Lung (tissue), 12 donors: ENCODE data around the gene ATP2B2. TPM values are rescaled to one million over a fixed set of nuclear protein-coding genes. Genes with fewer than 3 reads are reported as not detected.

Source experiments
- ATAC-seq: fragments of 200-7000 bp; cut with Tn5 transposase; one replicate; pipeline ENCODE4 v1.9.1; 2020; ENCODE audit warnings: moderate number of reproducible peaks; ENCODE audit not compliant: insufficient read depth, low FRiP score
- DNase-seq, 3 donors: peaks; one replicate each; pipeline ENCODE4 v3.0.0-alpha.2; 2013 to 2017
- H3K27ac ChIP-seq, 2 donors: one replicate each; pipeline ENCODE4 v1.5.1; 2013; ENCODE audit warnings: mild to moderate bottlenecking in 2 of 2, moderate library complexity in 2 of 2, control low read depth in 1 of 2, inconsistent platforms in 1 of 2, low read depth in 1 of 2, low read length in 1 of 2
- H3K27me3 ChIP-seq, 3 donors: one replicate each; pipeline ENCODE4 v1.5.1; 2013; ENCODE audit warnings: low read length in 2 of 3; ENCODE audit not compliant: control insufficient read depth in 3 of 3, insufficient read depth in 3 of 3
- H3K36me3 ChIP-seq, 4 donors: one replicate each; pipeline ENCODE4 v1.5.1; 2013; ENCODE audit warnings: low read length in 4 of 4, mild to moderate bottlenecking in 1 of 4, moderate library complexity in 1 of 4; ENCODE audit not compliant: control insufficient read depth in 4 of 4, insufficient read depth in 4 of 4
- H3K4me1 ChIP-seq, 5 donors: one replicate each; pipeline ENCODE4 v1.5.1; 2013; ENCODE audit warnings: low read length in 5 of 5, mild to moderate bottlenecking in 2 of 5, moderate library complexity in 1 of 5; ENCODE audit not compliant: control insufficient read depth in 5 of 5, insufficient read depth in 5 of 5
- H3K4me3 ChIP-seq: one replicate; pipeline ENCODE4 v1.5.1; 2013; ENCODE audit warnings: mild to moderate bottlenecking, control low read depth, moderate library complexity
- H3K9ac ChIP-seq, 2 donors: one replicate each; pipeline ENCODE4 v1.5.1; 2013; ENCODE audit warnings: low read length in 2 of 2, control low read depth in 1 of 2; ENCODE audit not compliant: insufficient read depth in 1 of 2
- H3K9me3 ChIP-seq, 4 donors: one replicate each; pipeline ENCODE4 v1.5.1; 2013; ENCODE audit warnings: low read length in 3 of 4, mild to moderate bottlenecking in 1 of 4, moderate library complexity in 1 of 4; ENCODE audit not compliant: control insufficient read depth in 4 of 4, insufficient read depth in 3 of 4
- CTCF ChIP-seq: IDR thresholded peaks from 2 replicates; pipeline ENCODE4 v1.5.1; 2012; ENCODE audit warnings: mild to moderate bottlenecking; ENCODE audit errors: control extremely low read depth, extremely low read depth
- WGBS, 2 donors: extraction: QIAGEN DNeasy Blood & Tissue Kit; methylation state at CpG; one replicate each; pipeline ENCODE4 v1.1.7; 2013; 5-methylcytosine and 5-hydroxymethylcytosine counted together
- polyA plus RNA-seq, 2 donors: library from polyadenylated mRNA; stranded (reverse); fragments of 200-250 nt; gene quantifications; one replicate each; pipeline ENCODE4 v1.2.1, GENCODE V29; 2013
- total RNA-seq, 2 donors: library from RNA; depleted of rRNA in 1 of 2; stranded (reverse); fragments of >200 nt in 1 of 2; gene quantifications; one replicate each; pipeline ENCODE4 v1.2.1, GENCODE V29; 2014 to 2021
- donor health status: control.
- donor health status: control.
- donor health status: Bipolar disorder and iron deficiency.
- donor health status: healthy.
- donor health status: DM: yes; HTN: yes; CAD: no.

Gene ATP2B2
- total and polyA plus RNA-seq, 4 donors, result 0.06 TPM; not detected in 3

- Histone ChIP-seq H3K9me3 (no peaks in the 10 kb centered on the region), H3K9ac (no peak overlapping the region), H3K27me3 (peaks cover 0 to 10% (median 0%) of the 10 kb centered on the region in 3 donors), H3K4me3 (no peak overlapping the region), H3K27ac (no peak overlapping the region), H3K4me1 (peaks cover 0 to 2% (median 0%) of the 10 kb centered on the region in 5 donors), H3K36me3 (no peaks in the 10 kb centered on the region)
- no peak for TF ChIP-seq CTCF
- ATAC-seq (no peak), DNase-seq (no peak)
- 88 to 92% methylated on average over 5 of the region's 5 CpGs for WGBS, 2 donors
Measured at GRCh38 chr3:10348404-10348721, 157.0 kb downstream of the ATP2B2 start.

- Histone ChIP-seq H3K9me3 (no peaks in the 10 kb centered on the region), H3K4me1 (no peaks in the 10 kb centered on the region), H3K4me3 (no peak overlapping the region), H3K9ac (no peak overlapping the region), H3K27me3 (peaks cover 0 to 7% (median 0%) of the 10 kb centered on the region in 3 donors), H3K27ac (no peak overlapping the region), H3K36me3 (no peaks in the 10 kb centered on the region)
- DNase-seq (no peak), ATAC-seq (no peak)
- WGBS, 2 donors, result 80 to 92% methylated on average over 13 of the region's 13 CpGs
- TF ChIP-seq CTCF, result no peak
Measured at GRCh38 chr3:10347648-10348403, 157.6 kb downstream of the ATP2B2 start.

- no peak for ATAC-seq
- Histone ChIP-seq H3K9me3 (no peaks in the 10 kb centered on the region), H3K36me3 (no peaks in the 10 kb centered on the region), H3K27me3 (peaks cover 0 to 3% (median 0%) of the 10 kb centered on the region in 3 donors), H3K4me1 (no peaks in the 10 kb centered on the region), H3K9ac (no peak overlapping the region), H3K27ac (no peak overlapping the region), H3K4me3 (no peak overlapping the region)
- TF ChIP-seq CTCF, result no peak
- no peak for DNase-seq
- WGBS, 2 donors, result 81 to 92% methylated on average over 13 to 15 of the region's 15 CpGs
Measured at GRCh38 chr3:10345911-10346310, 159.5 kb downstream of the ATP2B2 start.
